KMS-11 (cell line): ENCODE data around the gene AP2B1.

ENCODE experiments used
- H2AFZ ChIP-seq: fragments of 200-600 bp; sonication (generic); 2 replicates; pipeline ENCODE4 v1.6.1; 2016; ENCODE audit warnings: antibody characterized with exemption, mixed run types, low read depth
- H3K27ac ChIP-seq: fragments of 200-600 bp; sonication (generic); 2 replicates; pipeline ENCODE4 v1.6.1; 2016; ENCODE audit warnings: mild to moderate bottlenecking, mixed run types
- H3K27me3 ChIP-seq: fragments of 200-600 bp; sonication (generic); 2 replicates; pipeline ENCODE4 v1.6.1; 2017; ENCODE audit warnings: mild to moderate bottlenecking, low read depth, mixed run types, moderate library complexity; ENCODE audit not compliant: insufficient read depth
- H3K36me3 ChIP-seq: fragments of 200-600 bp; sonication (generic); 2 replicates; pipeline ENCODE4 v1.6.1; 2017; ENCODE audit warnings: mild to moderate bottlenecking, mixed run types; ENCODE audit not compliant: insufficient read depth
- H3K4me1 ChIP-seq: fragments of 200-600 bp; sonication (generic); 2 replicates; pipeline ENCODE4 v1.6.1; 2016; ENCODE audit warnings: mild to moderate bottlenecking, low read depth, mixed run types; ENCODE audit not compliant: poor library complexity, severe bottlenecking
- H3K4me2 ChIP-seq: fragments of 200-600 bp; sonication (generic); 2 replicates; pipeline ENCODE4 v1.7.0; 2016; ENCODE audit warnings: mild to moderate bottlenecking, mixed run types
- H3K4me3 ChIP-seq: fragments of 200-600 bp; sonication (generic); IDR thresholded peaks from 2 replicates; pipeline ENCODE4 v1.6.1; 2017; ENCODE audit warnings: low read depth, low read length, mixed read lengths; ENCODE audit not compliant: insufficient read depth
- H3K79me2 ChIP-seq: fragments of 200-600 bp; sonication (generic); 2 replicates; pipeline ENCODE4 v1.6.1; 2016; ENCODE audit warnings: low read depth, mixed run types; ENCODE audit not compliant: insufficient read depth
- H3K9ac ChIP-seq: fragments of 200-600 bp; sonication (generic); 2 replicates; pipeline ENCODE4 v1.6.1; 2016; ENCODE audit warnings: mild to moderate bottlenecking, mixed run types
- H4K20me1 ChIP-seq: fragments of 200-600 bp; sonication (generic); 2 replicates; pipeline ENCODE4 v1.6.1; 2016; ENCODE audit warnings: mild to moderate bottlenecking, mixed run types; ENCODE audit not compliant: insufficient read depth
- TF ChIP-seq, protein P1 (sequence below): fragments of 200-600 bp; sonication (generic); conservative IDR thresholded peaks from 2 replicates; pipeline ENCODE4 v1.6.1; 2017; ENCODE audit warnings: low read depth, mild to moderate bottlenecking, antibody characterized with exemption, low read length, moderate library complexity, mixed read lengths

AP2B1 gene

GRCh38 chr17:35705230-35705629 lies 118.1 kb downstream of the AP2B1 start:
- no peaks in the 10 kb centered on the region for H3K36me3 ChIP-seq
- H3K4me1 ChIP-seq: no peaks in the 10 kb centered on the region
- H4K20me1 ChIP-seq: no peaks in the 10 kb centered on the region
- H3K4me3 ChIP-seq: no peak overlapping the region
- no peaks in the 10 kb centered on the region for H3K79me2 ChIP-seq
- H3K4me2 ChIP-seq: no peak overlapping the region
- H3K27me3 ChIP-seq: no peaks in the 10 kb centered on the region
- no peak overlapping the region for H3K27ac ChIP-seq
- no peak overlapping the region for H3K9ac ChIP-seq
- H2AFZ ChIP-seq: no peak overlapping the region
- TF ChIP-seq, protein P1, sequence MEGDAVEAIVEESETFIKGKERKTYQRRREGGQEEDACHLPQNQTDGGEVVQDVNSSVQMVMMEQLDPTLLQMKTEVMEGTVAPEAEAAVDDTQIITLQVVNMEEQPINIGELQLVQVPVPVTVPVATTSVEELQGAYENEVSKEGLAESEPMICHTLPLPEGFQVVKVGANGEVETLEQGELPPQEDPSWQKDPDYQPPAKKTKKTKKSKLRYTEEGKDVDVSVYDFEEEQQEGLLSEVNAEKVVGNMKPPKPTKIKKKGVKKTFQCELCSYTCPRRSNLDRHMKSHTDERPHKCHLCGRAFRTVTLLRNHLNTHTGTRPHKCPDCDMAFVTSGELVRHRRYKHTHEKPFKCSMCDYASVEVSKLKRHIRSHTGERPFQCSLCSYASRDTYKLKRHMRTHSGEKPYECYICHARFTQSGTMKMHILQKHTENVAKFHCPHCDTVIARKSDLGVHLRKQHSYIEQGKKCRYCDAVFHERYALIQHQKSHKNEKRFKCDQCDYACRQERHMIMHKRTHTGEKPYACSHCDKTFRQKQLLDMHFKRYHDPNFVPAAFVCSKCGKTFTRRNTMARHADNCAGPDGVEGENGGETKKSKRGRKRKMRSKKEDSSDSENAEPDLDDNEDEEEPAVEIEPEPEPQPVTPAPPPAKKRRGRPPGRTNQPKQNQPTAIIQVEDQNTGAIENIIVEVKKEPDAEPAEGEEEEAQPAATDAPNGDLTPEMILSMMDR: no peak

DNA sequence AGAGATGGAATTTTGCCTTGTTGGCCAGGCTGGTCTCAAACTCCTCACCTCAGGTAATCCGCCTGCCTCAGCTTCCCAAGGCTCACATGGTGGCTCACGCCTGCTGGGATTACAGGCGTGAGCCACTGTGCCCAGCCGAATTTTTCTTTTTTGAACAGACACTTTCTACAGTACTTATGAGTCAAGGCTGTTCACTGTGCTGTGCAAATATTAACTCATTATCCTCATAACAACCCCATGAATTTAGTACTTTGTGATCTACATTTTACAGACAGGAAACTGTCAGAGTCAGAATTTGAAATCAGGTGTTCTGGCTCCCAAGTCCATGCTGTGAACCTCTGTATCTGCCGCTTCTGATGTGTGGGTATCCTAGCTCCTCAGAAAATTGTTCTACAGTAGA lies 118.6 kb downstream of the AP2B1 start:
- no peaks in the 10 kb centered on the region for H3K4me1 ChIP-seq
- H3K4me2 ChIP-seq: no peak overlapping the region
- no peaks in the 10 kb centered on the region for H3K27me3 ChIP-seq
- no peaks in the 10 kb centered on the region for H3K36me3 ChIP-seq
- no peak overlapping the region for H2AFZ ChIP-seq
- H3K27ac ChIP-seq: no peak overlapping the region
- no peak overlapping the region for H3K4me3 ChIP-seq
- H4K20me1 ChIP-seq: no peaks in the 10 kb centered on the region
- H3K9ac ChIP-seq: no peak overlapping the region
- TF ChIP-seq, protein P1: no peak
- H3K79me2 ChIP-seq: no peaks in the 10 kb centered on the region

DNA sequence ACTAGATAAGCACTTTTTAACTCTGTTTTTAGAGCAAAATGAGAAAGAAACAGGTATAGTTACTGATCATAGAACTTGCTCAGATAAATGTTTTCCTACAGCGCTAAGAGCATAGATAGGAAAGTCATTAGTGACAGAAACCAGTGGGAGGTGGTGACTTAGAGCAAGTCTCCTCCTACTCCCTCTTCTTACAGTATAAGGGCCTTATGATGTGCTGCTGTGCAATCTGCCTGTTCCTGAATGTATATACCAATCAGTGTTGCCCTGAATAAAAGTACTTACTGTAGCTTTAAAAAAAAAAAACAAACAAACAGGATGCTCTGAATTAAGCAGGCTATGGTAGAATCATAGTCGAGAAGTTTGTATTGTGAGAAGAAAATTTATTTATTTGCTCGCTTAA lies 121.0 kb downstream of the AP2B1 start:
- TF ChIP-seq, protein P1: no peak
- no peak overlapping the region for H3K9ac ChIP-seq
- H3K79me2 ChIP-seq: no peaks in the 10 kb centered on the region
- no peak overlapping the region for H3K4me2 ChIP-seq
- H3K4me3 ChIP-seq: no peak overlapping the region
- no peak overlapping the region for H3K27ac ChIP-seq
- no peaks in the 10 kb centered on the region for H3K4me1 ChIP-seq
- no peaks in the 10 kb centered on the region for H3K36me3 ChIP-seq
- H2AFZ ChIP-seq: no peak overlapping the region
- H3K27me3 ChIP-seq: no peaks in the 10 kb centered on the region
- no peaks in the 10 kb centered on the region for H4K20me1 ChIP-seq

GRCh38 chr17:35708951-35709350 lies 121.8 kb downstream of the AP2B1 start:
- TF ChIP-seq, protein P1: no peak
- Histone ChIP-seq H3K79me2 (no peaks in the 10 kb centered on the region), H4K20me1 (no peaks in the 10 kb centered on the region), H3K27ac (no peak overlapping the region), H3K9ac (no peak overlapping the region), H3K36me3 (no peaks in the 10 kb centered on the region), H3K4me1 (no peaks in the 10 kb centered on the region), H3K4me2 (no peak overlapping the region), H3K4me3 (no peak overlapping the region), H3K27me3 (no peaks in the 10 kb centered on the region), H2AFZ (no peak overlapping the region)
